HEK293T (cell line): ENCODE data around the gene TRDN.

Experiments used
- ELF4 ChIP-seq: fragments of 450-650 bp; IDR thresholded peaks from 2 replicates; pipeline ENCODE4 v1.6.1; 2017; ENCODE audit warnings: antibody characterized with exemption
- NFRKB ChIP-seq: fragments of 450-650 bp; IDR thresholded peaks from 2 replicates; pipeline ENCODE4 v1.6.1; 2016; ENCODE audit warnings: mild to moderate bottlenecking, moderate library complexity
- SP1 ChIP-seq: fragments of 450-650 bp; IDR thresholded peaks from 2 replicates; pipeline ENCODE4 v1.6.1; 2017
- TARDBP ChIP-seq: fragments of 450-650 bp; IDR thresholded peaks from 2 replicates; pipeline ENCODE4 v1.6.1; 2016

- TF ChIP-seq NFRKB (no peak), SP1 (no peak), ELF4 (no peak), TARDBP (no peak)
Measured at GRCh38 chr6:123447315-123447937, 189.3 kb downstream of the TRDN start.
